NCI-H524 (cell line): ENCODE results near the gene SNCG.
"Not testable (repeated sequence)": the region's sequence is repeated elsewhere in the genome, so short reads cannot be mapped to it uniquely, and the experiment has no call there.

Source experiments
- DNase-seq, 2 experiments: peaks; one replicate each; lab custom pipeline; 2025; lab: John Stamatoyannopoulos, UW

SNCG gene

GRCh38 chr10:86945361-86946212 lies 12.8 kb upstream of the SNCG start:
- DNase-seq = no peak

GRCh38 chr10:86946213-86947155 lies 11.9 kb upstream of the SNCG start:
- DNase-seq = peak in 1 of 2 experiments; percentile 38

GRCh38 chr10:86947806-86948205 lies 10.6 kb upstream of the SNCG start:
- DNase-seq = not testable (repeated sequence)

- no peak for DNase-seq
These were observed 8.1 kb upstream of the SNCG start for GRCh38 chr10:86950349-86950748.

- no peak for DNase-seq
These were observed 7.1 kb upstream of the SNCG start for GRCh38 chr10:86951184-86951761.

- no peak for DNase-seq
These were observed 6.3 kb upstream of the SNCG start for GRCh38 chr10:86952106-86952505.

GRCh38 chr10:86952697-86953096 lies 5.7 kb upstream of the SNCG start:
- DNase-seq = not testable (repeated sequence)

- DNase-seq = no peak
These were observed 4.4 kb upstream of the SNCG start for GRCh38 chr10:86953747-86954680.

- no peak for DNase-seq
These were observed 3.5 kb upstream of the SNCG start for GRCh38 chr10:86954681-86955500.

GRCh38 chr10:86955501-86956194 lies 2.8 kb upstream of the SNCG start:
- DNase-seq = no peak

- no peak for DNase-seq
These were observed 2.1 kb upstream of the SNCG start for GRCh38 chr10:86956195-86956847.

GRCh38 chr10:86956848-86957448 lies 1.5 kb upstream of the SNCG start:
- DNase-seq = no peak

GRCh38 chr10:86957471-86958115 lies 806 bp upstream of the SNCG start, which contains the start of gene MMRN2:
Gene MMRN2, minus strand, starts transcription at chr10:86957615. Its CDS starts 74 bp downstream, at chr10:86957541.
- no peak for DNase-seq

GRCh38 chr10:86958901-86959736 lies 720 bp downstream of the SNCG start:
- DNase-seq = no peak

GRCh38 chr10:86959737-86960002 lies 1.3 kb downstream of the SNCG start:
- no peak for DNase-seq

GRCh38 chr10:86960003-86960862 lies 1.8 kb downstream of the SNCG start:
- no peak for DNase-seq
